ENCODE data around the gene SLC37A1. TPM values are rescaled to one million over a fixed set of nuclear protein-coding genes. Genes with fewer than 3 reads are reported as not detected.

SLC37A1 gene
- polyA plus RNA-seq, 12 donors: 2.2 to 8.2 (median 2.9) TPM; not detected in 1

DNA sequence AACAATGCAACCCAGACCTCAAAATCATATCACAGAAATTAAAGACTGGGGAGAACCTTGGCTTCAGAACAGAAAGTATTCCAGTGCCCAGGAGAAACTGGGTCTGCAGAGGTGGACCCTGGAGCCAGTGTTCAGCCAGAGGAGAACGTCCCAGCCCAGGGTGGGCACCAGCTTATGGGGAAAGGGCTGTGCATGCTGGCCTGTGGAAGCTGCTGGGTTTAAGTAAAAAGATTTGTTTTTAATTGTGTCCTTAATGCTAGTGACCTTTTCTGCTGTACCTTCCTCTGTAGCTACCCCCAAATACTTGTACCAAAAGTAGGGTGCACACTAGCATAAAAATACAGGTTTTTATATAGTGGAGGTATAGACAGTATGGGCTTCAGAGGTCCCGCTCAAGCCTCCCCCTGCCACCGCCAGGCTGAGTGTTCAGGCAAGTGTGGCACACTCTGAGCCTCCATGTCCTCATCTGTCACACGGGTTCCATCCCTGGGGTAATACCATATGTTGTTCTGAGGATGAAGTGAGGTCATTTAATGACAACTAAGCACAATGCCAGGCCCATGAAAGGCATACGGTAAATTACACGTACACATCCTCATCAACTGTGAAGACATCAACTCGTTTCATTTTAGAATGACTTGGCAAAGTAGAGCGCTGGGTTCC, 47.0 kb downstream of the SLC37A1 start:
- no peak for DNase-seq

GRCh38 chr21:42561762-42562650, 48.4 kb downstream of the SLC37A1 start:
- no peak for DNase-seq

DNA sequence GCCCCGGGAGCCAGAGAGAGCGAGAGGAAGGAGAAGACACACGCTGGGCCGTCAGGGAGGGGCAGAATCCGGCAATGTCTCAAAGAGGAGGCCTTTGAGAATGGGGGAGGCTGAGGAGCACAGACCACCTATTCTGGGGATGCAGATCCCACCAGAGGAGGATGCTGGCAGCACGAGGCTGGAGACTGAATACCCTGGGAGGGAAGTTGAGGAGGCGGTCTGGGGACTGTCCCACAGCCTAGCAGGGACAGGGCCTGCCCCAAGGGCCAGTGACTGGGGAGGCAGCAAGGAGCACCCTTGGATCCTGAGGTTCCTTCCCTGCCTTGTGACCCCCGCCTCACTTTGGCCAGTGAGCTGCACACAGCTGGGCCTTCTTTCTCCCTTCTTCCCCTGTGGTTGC, 49.2 kb downstream of the SLC37A1 start:
- no peak for DNase-seq

GRCh38 chr21:42563261-42563660, 49.6 kb downstream of the SLC37A1 start:
- no peak for DNase-seq

- DNase-seq: no peak
These were observed 50.0 kb downstream of the SLC37A1 start for GRCh38 chr21:42563686-42564085.

- DNase-seq: no peak
These were observed 50.9 kb downstream of the SLC37A1 start for GRCh38 chr21:42564561-42564971.

- no peak for DNase-seq
These were observed 51.7 kb downstream of the SLC37A1 start for GRCh38 chr21:42565206-42565810.

DNA sequence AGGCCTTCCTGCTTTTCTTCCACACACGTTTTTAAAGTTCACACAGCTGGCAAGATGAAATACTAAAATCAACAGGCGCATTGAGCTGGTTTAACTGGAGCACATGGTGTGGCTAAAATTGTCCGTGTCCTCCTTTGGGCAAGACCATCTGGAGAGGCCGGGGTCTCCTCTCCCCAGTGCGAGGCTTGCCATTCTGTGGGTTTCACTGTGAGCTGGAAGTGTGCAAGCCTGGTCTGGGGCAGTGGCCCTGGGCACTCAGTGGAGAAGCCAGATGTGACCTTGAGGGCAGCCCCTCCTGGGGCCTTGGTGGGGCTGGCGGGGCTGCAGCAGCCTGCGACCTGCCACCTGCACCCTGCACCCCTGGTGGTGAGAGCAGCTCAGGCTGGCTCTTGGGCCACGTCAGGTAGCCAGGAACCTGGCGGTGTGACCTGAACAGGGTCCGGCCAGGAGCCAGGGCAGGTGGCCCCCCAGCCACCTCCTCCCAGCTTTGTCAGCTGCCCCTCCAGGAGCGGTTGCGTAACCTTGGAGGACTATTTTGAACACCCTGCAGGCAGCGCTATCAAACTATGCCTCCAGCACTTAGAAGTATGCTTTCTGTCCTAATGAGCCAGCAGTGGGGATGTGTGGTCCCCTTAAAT, 52.4 kb downstream of the SLC37A1 start:
- DNase-seq: no peak

DNA sequence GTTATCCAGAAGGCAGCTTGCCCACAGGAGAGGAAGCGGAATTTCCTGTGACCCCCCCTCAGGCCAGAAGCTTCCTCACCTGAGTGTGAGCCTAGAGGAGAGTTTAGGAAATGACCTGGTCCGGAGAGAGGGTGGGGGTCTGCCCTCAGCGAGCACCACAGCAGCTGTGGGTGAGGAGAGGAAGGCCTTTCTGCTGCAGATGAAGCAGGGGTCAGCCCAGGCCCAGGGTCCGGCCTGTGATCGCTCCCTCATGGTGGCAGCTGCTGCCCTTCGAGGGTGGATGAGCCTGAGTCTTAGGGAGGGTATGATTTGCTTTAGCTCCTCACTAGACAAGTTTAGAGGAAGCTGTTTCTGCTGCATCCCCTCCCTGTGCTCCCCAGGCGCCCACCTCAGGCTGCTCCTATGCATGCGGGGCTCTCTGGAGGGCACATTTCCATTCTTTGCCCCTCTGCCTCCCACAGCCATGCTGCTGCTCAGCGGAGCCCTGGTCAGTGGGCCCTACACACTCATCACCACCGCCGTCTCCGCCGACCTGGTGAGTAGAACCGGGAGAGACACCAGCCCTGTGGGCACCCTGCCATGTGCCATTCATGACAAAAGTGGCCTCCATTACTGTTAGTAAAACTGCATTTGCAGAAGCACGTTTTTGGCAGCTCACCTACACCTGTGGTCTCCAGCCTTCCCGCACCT, 53.0 kb downstream of the SLC37A1 start:
- no peak for DNase-seq

DNA sequence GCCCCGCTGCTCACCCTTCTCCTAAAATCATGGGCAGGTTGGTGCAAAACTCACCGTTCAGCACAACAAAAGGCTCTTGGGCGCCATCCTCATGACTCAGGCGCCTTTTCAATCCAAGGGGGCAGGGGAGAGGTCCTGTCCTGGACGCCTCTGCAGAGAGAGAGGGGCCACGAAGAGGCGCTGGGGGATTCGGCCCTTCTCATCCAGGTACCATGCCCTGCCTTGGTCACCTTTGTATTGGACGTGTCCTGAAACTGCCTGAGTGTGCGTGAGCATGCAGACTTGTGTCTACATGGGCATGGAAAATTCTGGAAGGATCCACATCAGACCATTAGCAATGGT, 53.5 kb downstream of the SLC37A1 start:
- DNase-seq: no peak

- DNase-seq: no peak
These were observed 54.2 kb downstream of the SLC37A1 start for GRCh38 chr21:42567861-42568260.

GRCh38 chr21:42568376-42568775, 54.7 kb downstream of the SLC37A1 start:
- no peak for DNase-seq

GRCh38 chr21:42568866-42569731, 55.4 kb downstream of the SLC37A1 start:
- DNase-seq: no peak

DNA sequence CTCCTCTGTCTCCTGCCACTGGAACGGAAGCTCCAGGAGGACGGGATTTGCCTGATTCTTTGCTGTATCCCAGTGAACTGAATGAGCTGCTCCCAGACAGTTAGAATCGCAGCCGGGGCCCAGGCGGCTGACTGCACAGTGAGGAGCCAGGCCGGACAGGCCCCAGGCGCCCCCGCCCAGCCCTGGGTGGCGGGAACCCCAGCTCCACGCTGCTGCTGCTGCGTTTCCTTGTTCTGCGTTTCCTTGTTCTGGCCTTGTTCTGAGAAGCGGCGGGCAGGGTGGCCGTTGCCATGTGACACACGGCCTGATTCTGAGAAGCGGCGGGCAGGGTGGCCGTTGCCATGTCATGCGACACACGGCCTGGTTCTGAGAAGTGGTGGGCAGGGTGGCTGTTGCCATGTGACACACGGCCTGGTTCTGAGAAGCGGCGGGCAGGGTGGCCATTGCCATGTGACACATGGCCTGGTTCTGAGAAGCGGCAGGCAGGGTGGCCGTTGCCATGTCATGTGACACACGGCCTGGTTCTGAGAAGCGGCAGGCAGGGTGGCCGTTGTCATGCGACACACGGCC, 56.2 kb downstream of the SLC37A1 start:
- DNase-seq: no peak

DNA sequence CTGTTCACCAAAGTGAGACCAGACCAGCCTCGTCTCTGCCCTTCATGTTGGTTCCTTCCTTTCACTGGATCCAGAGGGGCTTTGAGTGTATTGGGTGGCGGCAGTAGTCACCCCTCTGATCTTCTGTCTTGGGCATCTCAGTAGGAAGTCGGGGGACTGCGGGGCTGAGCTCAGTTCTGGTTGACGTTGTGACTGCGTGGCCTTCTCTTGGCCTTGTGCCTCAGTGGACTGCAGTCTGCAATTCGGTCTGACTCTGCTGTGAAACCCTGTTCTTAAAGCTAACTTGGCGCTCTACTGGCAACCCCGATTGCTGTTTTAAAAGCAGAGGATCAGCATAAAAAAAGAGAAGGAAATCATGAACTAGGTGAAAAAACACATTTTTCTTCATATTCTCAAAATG, 56.7 kb downstream of the SLC37A1 start:
- no peak for DNase-seq

- no peak for DNase-seq
These were observed 57.3 kb downstream of the SLC37A1 start for GRCh38 chr21:42570841-42571387.

DNA sequence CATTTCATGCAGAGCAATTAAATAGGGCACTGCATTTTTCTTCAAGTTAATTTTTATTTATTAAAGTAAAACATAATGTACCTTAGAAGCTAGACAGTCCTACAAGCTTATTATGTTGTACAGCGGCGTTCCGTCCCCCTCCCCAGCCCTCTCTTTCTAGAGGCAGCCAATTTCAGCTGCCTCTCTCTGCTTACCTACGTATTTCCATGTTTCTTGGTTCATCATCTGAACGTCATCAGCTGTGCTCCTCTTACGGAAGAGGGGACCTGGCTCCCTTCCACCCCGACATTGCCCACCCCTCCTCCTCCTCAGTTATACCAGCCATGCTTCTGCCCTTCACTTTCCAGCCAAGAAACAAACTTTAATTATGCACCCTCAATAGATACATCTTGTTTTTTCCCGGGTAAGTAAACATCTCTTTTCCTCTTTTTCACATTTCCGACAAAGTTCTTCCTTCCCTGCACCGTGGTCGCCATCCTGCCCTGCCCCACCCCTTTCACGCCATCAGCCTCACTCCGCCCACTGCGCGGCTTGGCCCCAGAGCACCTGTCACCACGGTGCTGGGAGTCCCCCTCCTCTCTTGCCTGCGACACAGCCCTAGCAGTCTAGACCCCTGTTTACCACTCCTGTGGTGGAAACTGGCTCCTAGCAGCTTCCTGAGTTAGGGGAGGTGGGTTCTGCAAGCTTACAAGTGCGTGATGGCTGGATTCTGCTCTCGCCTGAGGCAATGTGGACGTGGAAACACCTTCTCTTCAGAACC, 57.9 kb downstream of the SLC37A1 start:
- DNase-seq: no peak

- no peak for DNase-seq
These were observed 59.3 kb downstream of the SLC37A1 start for GRCh38 chr21:42572906-42573495.

Measured in muscle of arm (tissue), 12 donors.